ENCODE measurements around the gene CNOT8. TPM values are rescaled to one million over a fixed set of nuclear protein-coding genes. Genes with fewer than 3 reads are reported as not detected.

CNOT8 gene
- total RNA-seq, 1 experiment from 2014 or later: 45.6 TPM

DNA sequence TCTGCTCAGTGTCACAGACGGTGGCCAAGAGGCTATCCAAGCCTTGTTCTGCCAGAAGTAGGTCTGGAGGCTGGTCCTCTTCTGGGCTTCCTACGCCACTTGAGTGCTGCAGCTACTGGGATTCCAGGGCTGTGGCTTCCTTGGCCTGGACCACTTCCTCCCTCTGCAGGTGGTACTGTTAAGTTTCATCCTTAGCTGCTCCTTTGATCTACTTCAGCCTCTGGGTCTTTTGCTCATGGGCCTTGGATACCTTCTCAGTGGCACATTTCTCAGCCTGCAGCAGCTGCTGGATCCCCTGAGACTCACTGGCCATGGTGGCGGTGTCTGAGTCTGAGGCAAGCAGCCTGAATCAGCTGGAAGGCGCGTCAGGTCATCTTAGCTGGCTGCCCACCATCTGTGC, 10.3 kb downstream of the CNOT8 start:
- no peak overlapping the region for H3K56ac ChIP-seq (ENCODE audit: insufficient read length, low read depth, low read length)
- H3K79me2 ChIP-seq (ENCODE audit: insufficient read depth, low read length): peaks cover 1% of the 10 kb centered on the region; the same call in 1 of the 2 replicates
- peak overlapping the region in 1 of 3 experiments; percentile 28; a peak in 1 of 7 replicates for H3K27ac Mint-ChIP-seq
- H3K27me3 ChIP-seq (ENCODE audit: insufficient read depth, low read length): no peaks in the 10 kb centered on the region
- no peak overlapping the region for H2BK15ac ChIP-seq (ENCODE audit: low read depth, low read length)
- H2BK20ac ChIP-seq (ENCODE audit: low read depth, low read length, poor library complexity, severe bottlenecking): no peak overlapping the region
- H3K79me1 ChIP-seq (ENCODE audit: insufficient read depth, low read depth, low read length, poor library complexity, severe bottlenecking): no peaks in the 10 kb centered on the region
- no peak overlapping the region for H3K27ac ChIP-seq (ENCODE audit: insufficient read length, low read depth, low read length)
- no peaks in the 10 kb centered on the region for H3K23me2 ChIP-seq (ENCODE audit: insufficient read length, low read depth, low read length, poor library complexity, severe bottlenecking)
- no peak overlapping the region for H3K4me3 Mint-ChIP-seq
- H3T11ph ChIP-seq (ENCODE audit: low read length): no peak overlapping the region
- H3K4me1 Mint-ChIP-seq: no peaks in the 10 kb centered on the region
- no peaks in the 10 kb centered on the region for H3K9me3 Mint-ChIP-seq
- no peaks in the 10 kb centered on the region; the same call in 1 of the 2 replicates for H3K27me3 Mint-ChIP-seq (ENCODE audit: low read depth)
- H2BK12ac ChIP-seq (ENCODE audit: insufficient read length, low read depth, low read length): no peak overlapping the region
- no peak overlapping the region for H2BK5ac ChIP-seq (ENCODE audit: insufficient read length, low read length)
- no peaks in the 10 kb centered on the region for H3K9me3 ChIP-seq (ENCODE audit: control insufficient read depth, low read depth, low read length)
- no peak overlapping the region for H4K91ac ChIP-seq (ENCODE audit: insufficient read length, low read depth, low read length)
- TF ChIP-seq, protein P1, sequence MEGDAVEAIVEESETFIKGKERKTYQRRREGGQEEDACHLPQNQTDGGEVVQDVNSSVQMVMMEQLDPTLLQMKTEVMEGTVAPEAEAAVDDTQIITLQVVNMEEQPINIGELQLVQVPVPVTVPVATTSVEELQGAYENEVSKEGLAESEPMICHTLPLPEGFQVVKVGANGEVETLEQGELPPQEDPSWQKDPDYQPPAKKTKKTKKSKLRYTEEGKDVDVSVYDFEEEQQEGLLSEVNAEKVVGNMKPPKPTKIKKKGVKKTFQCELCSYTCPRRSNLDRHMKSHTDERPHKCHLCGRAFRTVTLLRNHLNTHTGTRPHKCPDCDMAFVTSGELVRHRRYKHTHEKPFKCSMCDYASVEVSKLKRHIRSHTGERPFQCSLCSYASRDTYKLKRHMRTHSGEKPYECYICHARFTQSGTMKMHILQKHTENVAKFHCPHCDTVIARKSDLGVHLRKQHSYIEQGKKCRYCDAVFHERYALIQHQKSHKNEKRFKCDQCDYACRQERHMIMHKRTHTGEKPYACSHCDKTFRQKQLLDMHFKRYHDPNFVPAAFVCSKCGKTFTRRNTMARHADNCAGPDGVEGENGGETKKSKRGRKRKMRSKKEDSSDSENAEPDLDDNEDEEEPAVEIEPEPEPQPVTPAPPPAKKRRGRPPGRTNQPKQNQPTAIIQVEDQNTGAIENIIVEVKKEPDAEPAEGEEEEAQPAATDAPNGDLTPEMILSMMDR (conservative IDR thresholded peaks at IDR 0.05): peak; percentile 45
- no peak overlapping the region for H2BK120ac ChIP-seq (ENCODE audit: low read depth, low read length, poor library complexity, severe bottlenecking)
- H3K23ac ChIP-seq (ENCODE audit: insufficient read length, low read depth, low read length): no peak overlapping the region
- no peaks in the 10 kb centered on the region for H4K20me1 ChIP-seq (ENCODE audit: control insufficient read depth, insufficient read depth, insufficient read length)
- no peak overlapping the region for H3K4ac ChIP-seq (ENCODE audit: low read depth, low read length)
- no peak overlapping the region for H3K4me2 ChIP-seq (ENCODE audit: insufficient read depth, insufficient read length, low read length)
- H4K8ac ChIP-seq (replicated peaks; ENCODE audit: insufficient read length, low read depth, low read length): no peak overlapping the region
- no peak overlapping the region for H3K14ac ChIP-seq (ENCODE audit: insufficient read depth, low read length)
- WGBS (ENCODE audit: extremely low coverage, insufficient read length, low lambda C conversion rate): no CpG with 5 or more reads among the region's 5 CpGs
- H3K4me1 ChIP-seq (ENCODE audit: insufficient read depth, low read length): no peaks in the 10 kb centered on the region
- no peak overlapping the region for H4K5ac ChIP-seq (ENCODE audit: insufficient read length, low read depth, low read length)
- H2AK5ac ChIP-seq (ENCODE audit: insufficient read length, low read length): no peak overlapping the region
- H3K18ac ChIP-seq (ENCODE audit: insufficient read length, low read depth, low read length): no peak overlapping the region
- H3K36me3 Mint-ChIP-seq (ENCODE audit: insufficient read depth in 1 of 3, low read depth in 3 of 3): peaks cover 37 to 75% (median 75%) of the 10 kb centered on the region in 3 experiments
- peak; percentile 69 for DNase-seq
- no peak overlapping the region for H3K9ac ChIP-seq (ENCODE audit: extremely low read depth, insufficient read length, low read length)
- H2AFZ ChIP-seq (ENCODE audit: low read length): no peak overlapping the region
